Endothelial cell of umbilical vein (primary cell): Measurements from ENCODE around the gene SPEN. TPM values are rescaled to one million over a fixed set of nuclear protein-coding genes. Genes with fewer than 3 reads are reported as not detected.

Experiments used
- BruUV-seq: library from RNA; stranded (reverse); fragments of 400-500 nt; replicated peaks from 2 replicates; lab custom pipeline; 2021; lab: Mats Ljungman, UMichigan
- CTCF ChIA-PET: fragments of 300-600, 350-600 bp; sonication (Branson Sonifier 250); formaldehyde crosslinking; loops from one replicate; lab custom pipeline; 2021; ENCODE audit warnings: antibody characterized with exemption, inconsistent platforms; lab: Charles Lee
- POLR2A ChIA-PET: fragments of 300-600, 350-600 bp; sonication (Branson Sonifier 250); formaldehyde crosslinking; loops from one replicate; lab custom pipeline; 2021; ENCODE audit warnings: antibody characterized with exemption, inconsistent platforms; lab: Charles Lee
- DNase-seq: peaks from one replicate; pipeline ENCODE4 v3.0.0-alpha.2; 2011; ENCODE audit warnings: low read depth, low spot score
- FAIRE-seq: peaks from 2 replicates; lab custom pipeline; 2011; peaks lifted over from hg19 to GRCh38; lab: Jason Lieb, UNC
- H2AFZ ChIP-seq: 2 replicates; pipeline ENCODE4 v1.6.0; 2012; ENCODE audit warnings: low read depth, low read length, control low read depth, inconsistent platforms
- H3K27ac ChIP-seq: 2 replicates; pipeline ENCODE4 v1.5.1; 2011; ENCODE audit warnings: low read depth, mild to moderate bottlenecking, control low read depth, low read length, moderate library complexity; ENCODE audit not compliant: insufficient read depth
- H3K27me3 ChIP-seq, 2 experiments: 2 replicates each; pipeline versions ENCODE4 v1.6.0 to v1.6.1; 2011; ENCODE audit warnings: low read length in 2 of 2, mixed read lengths in 1 of 2; ENCODE audit not compliant: control insufficient read depth in 2 of 2, insufficient read depth in 2 of 2
- H3K36me3 ChIP-seq, 2 experiments: 2 replicates in 1 of 2; 3 replicates in 1 of 2; pipeline ENCODE4 v1.5.1; 2011; ENCODE audit warnings: low read length in 2 of 2, mild to moderate bottlenecking in 1 of 2, moderate library complexity in 1 of 2; ENCODE audit not compliant: control insufficient read depth in 2 of 2, insufficient read depth in 2 of 2; ENCODE audit errors: extremely low read depth in 1 of 2
- H3K4me1 ChIP-seq: 3 replicates; pipeline ENCODE4 v1.5.1; 2011; ENCODE audit warnings: mild to moderate bottlenecking, low read length; ENCODE audit not compliant: control insufficient read depth, insufficient read depth; ENCODE audit errors: extremely low read depth
- H3K4me2 ChIP-seq: 2 replicates; pipeline ENCODE4 v1.6.1; 2011; ENCODE audit warnings: low read length, control low read depth, mixed read lengths; ENCODE audit not compliant: insufficient read depth
- H3K4me3 ChIP-seq, 3 experiments: fragments of 200-600 bp in 1 of 3; sonication (generic), shearing (Covaris generic) in 1 of 3; replicated peaks in 1 of 3; 2 replicates each; pipeline ENCODE4 v1.5.1; 2011 to 2016; ENCODE audit warnings: control low read depth in 3 of 3, low read length in 3 of 3, mild to moderate bottlenecking in 2 of 3, inconsistent platforms in 1 of 3, low read depth in 1 of 3, moderate library complexity in 1 of 3; ENCODE audit not compliant: insufficient read depth in 1 of 3
- H3K79me2 ChIP-seq: 2 replicates; pipeline ENCODE4 v1.6.0; 2012; ENCODE audit warnings: low read length, inconsistent platforms; ENCODE audit not compliant: control insufficient read depth, insufficient read depth
- H3K9ac ChIP-seq: replicated peaks from 2 replicates; pipeline ENCODE3; 2011; ENCODE audit warnings: low read length, control low read depth; ENCODE audit not compliant: insufficient read depth; ENCODE audit errors: extremely low read depth
- H3K9me1 ChIP-seq: replicated peaks from 3 replicates; pipeline ENCODE4 v1.6.0; 2011; ENCODE audit warnings: mild to moderate bottlenecking, low read length; ENCODE audit not compliant: control insufficient read depth, insufficient read depth; ENCODE audit errors: extremely low read depth
- H3K9me3 ChIP-seq: replicated peaks from 2 replicates; pipeline ENCODE4 v1.5.1; 2012; ENCODE audit warnings: low read length, inconsistent platforms; ENCODE audit not compliant: control insufficient read depth, insufficient read depth
- H4K20me1 ChIP-seq: replicated peaks from 2 replicates; pipeline ENCODE3; 2011; ENCODE audit warnings: mild to moderate bottlenecking, low read length; ENCODE audit not compliant: control insufficient read depth, insufficient read depth; ENCODE audit errors: extremely low read depth
- EZH2 ChIP-seq: IDR thresholded peaks from 2 replicates; pipeline ENCODE4 v1.6.1; 2012; ENCODE audit warnings: borderline replicate concordance, low read depth, mild to moderate bottlenecking, moderate library complexity, low read length, inconsistent platforms; ENCODE audit not compliant: severe bottlenecking
- FOS ChIP-seq: IDR thresholded peaks from 2 replicates; pipeline ENCODE4 v1.6.1; 2011; ENCODE audit warnings: mild to moderate bottlenecking, low read length, moderate library complexity, borderline replicate concordance; ENCODE audit not compliant: insufficient read depth
- GATA2 ChIP-seq: IDR thresholded peaks from 2 replicates; pipeline ENCODE4 v1.7.0; 2011; ENCODE audit warnings: low read depth, mild to moderate bottlenecking, moderate library complexity, mixed read lengths, low read length; ENCODE audit not compliant: insufficient read length, insufficient read depth
- JUN ChIP-seq: IDR thresholded peaks from 2 replicates; pipeline ENCODE4 v1.6.1; 2011; ENCODE audit warnings: borderline replicate concordance, low read depth; ENCODE audit not compliant: insufficient read length, insufficient read depth
- MYC ChIP-seq: IDR thresholded peaks from one replicate; pipeline ENCODE4 v1.6.1; 2011; ENCODE audit warnings: mild to moderate bottlenecking, low read depth, low read length
- POLR2A ChIP-seq: IDR thresholded peaks from 2 replicates; pipeline ENCODE4 v1.6.1; 2012; ENCODE audit warnings: low read depth, mild to moderate bottlenecking, control low read depth, low read length
- POLR2AphosphoS5 ChIP-seq: IDR thresholded peaks from 2 replicates; pipeline ENCODE4 v1.6.1; 2012; ENCODE audit warnings: low read depth, mild to moderate bottlenecking, control low read depth, low read length, moderate library complexity; ENCODE audit not compliant: insufficient read depth
- dilution Hi-C: fragments of 300-500 bp; cut with MboI; formaldehyde crosslinking; loops from one replicate; pipeline ENCODE4 v1.15.0; 2019; ENCODE audit warnings: low sequenced_read_pairs; ENCODE audit not compliant: extremely low pct_ligation_motif_present
- intact Hi-C: fragments of 100-400 bp; cut with micrococcal nuclease; formaldehyde crosslinking; loops from one replicate; pipeline ENCODE4 v1.10.0; 2022
- polyA plus RNA-seq, 4 experiments: library from polyadenylated mRNA; depleted of rRNA in 3 of 4; stranded (reverse) in 3 of 4; unstranded in 1 of 4; fragments of >200 nt; gene quantifications; 2 replicates each; pipeline versions ENCODE4 v1.2.1 to v1.2.3, GENCODE V29; 2011 to 2012; ENCODE audit warnings: missing spikeins in 1 of 4
- total RNA-seq: library from RNA; stranded (reverse); gene quantifications from 2 replicates; pipeline ENCODE4 v1.2.3, GENCODE V29; 2021
- TF ChIP-seq, protein P1 (sequence below): IDR thresholded peaks from 2 replicates; pipeline ENCODE4 v1.6.1; 2011; ENCODE audit not compliant: insufficient read depth, insufficient read length
- TF ChIP-seq, protein P2 (sequence below), 2 donors: IDR thresholded peaks; 1 replicate in 1 of 2; 2 replicates in 1 of 2; pipeline ENCODE4 v1.5.1; 2011; ENCODE audit warnings: low read length in 2 of 2, mild to moderate bottlenecking in 2 of 2, moderate library complexity in 2 of 2, control low read depth in 1 of 2, inconsistent platforms in 1 of 2, low read depth in 1 of 2; ENCODE audit not compliant: insufficient read depth in 1 of 2; ENCODE audit errors: extremely low read depth in 1 of 2

The SPEN gene
- total and polyA plus RNA-seq, 2 donors (not counting 3 experiments of a cell fraction or from before 2014, with no cell fraction given) = 9.3 to 44.4 TPM

DNA sequence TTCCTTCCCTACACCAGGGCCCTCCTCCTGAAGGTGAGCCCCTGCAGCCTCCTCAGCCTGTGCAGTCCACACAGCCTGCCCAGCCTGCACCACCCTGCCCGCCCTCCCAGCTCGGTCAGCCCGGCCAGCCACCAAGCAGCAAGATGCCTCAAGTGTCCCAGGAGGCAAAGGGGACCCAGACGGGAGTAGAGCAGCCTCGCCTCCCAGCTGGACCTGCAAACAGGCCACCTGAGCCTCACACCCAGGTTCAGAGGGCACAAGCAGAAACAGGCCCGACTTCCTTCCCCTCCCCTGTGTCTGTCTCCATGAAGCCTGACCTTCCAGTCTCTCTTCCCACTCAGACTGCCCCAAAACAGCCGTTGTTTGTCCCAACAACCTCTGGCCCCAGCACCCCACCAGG, 89.6 kb downstream of the SPEN start:
- H3K9me3 ChIP-seq = no peaks in the 10 kb centered on the region
- no peak overlapping the region for H3K4me2 ChIP-seq
- no peak for DNase-seq
- peak overlapping the region; percentile 28 for H3K9ac ChIP-seq
- H3K27me3 ChIP-seq = no peaks in the 10 kb centered on the region
- H3K79me2 ChIP-seq = no peaks in the 10 kb centered on the region
- H2AFZ ChIP-seq = no peak overlapping the region
- no TSS peak for BruUV-seq
- dilution Hi-C loops (no loop called here), intact Hi-C loops (loop anchor here (1.0 to 2.0 kb wide), 6 partner anchors 12 to 145 kb away; partner anchors contain the start of gene SPEN)
- no peak overlapping the region for H3K4me3 ChIP-seq
- no peaks in the 10 kb centered on the region for H4K20me1 ChIP-seq
- H3K36me3 ChIP-seq = peaks cover 18 to 44% of the 10 kb centered on the region in 2 experiments
- no peak for TF ChIP-seq POLR2AphosphoS5
- no peak for TF ChIP-seq POLR2A
- no peak for TF ChIP-seq MYC
- TF ChIP-seq GATA2 = no peak
- TF ChIP-seq, protein P1, sequence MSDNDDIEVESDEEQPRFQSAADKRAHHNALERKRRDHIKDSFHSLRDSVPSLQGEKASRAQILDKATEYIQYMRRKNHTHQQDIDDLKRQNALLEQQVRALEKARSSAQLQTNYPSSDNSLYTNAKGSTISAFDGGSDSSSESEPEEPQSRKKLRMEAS = no peak
- TF ChIP-seq EZH2 = no peak
- TF ChIP-seq, protein P2, sequence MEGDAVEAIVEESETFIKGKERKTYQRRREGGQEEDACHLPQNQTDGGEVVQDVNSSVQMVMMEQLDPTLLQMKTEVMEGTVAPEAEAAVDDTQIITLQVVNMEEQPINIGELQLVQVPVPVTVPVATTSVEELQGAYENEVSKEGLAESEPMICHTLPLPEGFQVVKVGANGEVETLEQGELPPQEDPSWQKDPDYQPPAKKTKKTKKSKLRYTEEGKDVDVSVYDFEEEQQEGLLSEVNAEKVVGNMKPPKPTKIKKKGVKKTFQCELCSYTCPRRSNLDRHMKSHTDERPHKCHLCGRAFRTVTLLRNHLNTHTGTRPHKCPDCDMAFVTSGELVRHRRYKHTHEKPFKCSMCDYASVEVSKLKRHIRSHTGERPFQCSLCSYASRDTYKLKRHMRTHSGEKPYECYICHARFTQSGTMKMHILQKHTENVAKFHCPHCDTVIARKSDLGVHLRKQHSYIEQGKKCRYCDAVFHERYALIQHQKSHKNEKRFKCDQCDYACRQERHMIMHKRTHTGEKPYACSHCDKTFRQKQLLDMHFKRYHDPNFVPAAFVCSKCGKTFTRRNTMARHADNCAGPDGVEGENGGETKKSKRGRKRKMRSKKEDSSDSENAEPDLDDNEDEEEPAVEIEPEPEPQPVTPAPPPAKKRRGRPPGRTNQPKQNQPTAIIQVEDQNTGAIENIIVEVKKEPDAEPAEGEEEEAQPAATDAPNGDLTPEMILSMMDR (IDR thresholded peaks at IDR 0.05; ENCODE audit: extremely low read depth in 1 of 2, insufficient read depth in 1 of 2, low read depth in 1 of 2, low read length in 2 of 2) = no peak
- TF ChIP-seq JUN = no peak
- no peak for TF ChIP-seq FOS
- FAIRE-seq = no peak
- peak overlapping the region; percentile 72 for H3K27ac ChIP-seq
- H3K9me1 ChIP-seq = no peaks in the 10 kb centered on the region
- ChIA-PET CTCF (interaction anchor here (0.6 to 2.6 kb wide), 19 partner anchors 10 to 145 kb away, joined by 3 to 31 read pairs (median 4); partner anchors contain the start of genes SPEN and ZBTB17), POLR2A (interaction anchor here (0.6 to 1.5 kb wide), 2 partner anchors 10 to 17 kb away, joined by 3 to 4 read pairs; no protein-coding TSS in a partner anchor)
- peaks cover 26% of the 10 kb centered on the region for H3K4me1 ChIP-seq
